GM10266 (cell line): ENCODE measurements around the gene FRA10AC1.
"Not testable (repeated sequence)": the region's sequence is repeated elsewhere in the genome, so short reads cannot be mapped to it uniquely, and the experiment has no call there.

Experiments used
- DNase-seq: peaks from one replicate; pipeline ENCODE4 v3.0.0; 2012; ENCODE audit errors: extremely low spot score
- TF ChIP-seq, protein P1 (sequence below): IDR thresholded peaks from 2 replicates; pipeline ENCODE4 v1.5.1; 2012; ENCODE audit warnings: mild to moderate bottlenecking, low read depth; ENCODE audit not compliant: control insufficient read depth, insufficient read depth; ENCODE audit errors: missing control alignments

Gene FRA10AC1

GRCh38 chr10:93703841-93704240, 1.4 kb upstream of the FRA10AC1 start:
- DNase-seq = no peak
- TF ChIP-seq, protein P1, sequence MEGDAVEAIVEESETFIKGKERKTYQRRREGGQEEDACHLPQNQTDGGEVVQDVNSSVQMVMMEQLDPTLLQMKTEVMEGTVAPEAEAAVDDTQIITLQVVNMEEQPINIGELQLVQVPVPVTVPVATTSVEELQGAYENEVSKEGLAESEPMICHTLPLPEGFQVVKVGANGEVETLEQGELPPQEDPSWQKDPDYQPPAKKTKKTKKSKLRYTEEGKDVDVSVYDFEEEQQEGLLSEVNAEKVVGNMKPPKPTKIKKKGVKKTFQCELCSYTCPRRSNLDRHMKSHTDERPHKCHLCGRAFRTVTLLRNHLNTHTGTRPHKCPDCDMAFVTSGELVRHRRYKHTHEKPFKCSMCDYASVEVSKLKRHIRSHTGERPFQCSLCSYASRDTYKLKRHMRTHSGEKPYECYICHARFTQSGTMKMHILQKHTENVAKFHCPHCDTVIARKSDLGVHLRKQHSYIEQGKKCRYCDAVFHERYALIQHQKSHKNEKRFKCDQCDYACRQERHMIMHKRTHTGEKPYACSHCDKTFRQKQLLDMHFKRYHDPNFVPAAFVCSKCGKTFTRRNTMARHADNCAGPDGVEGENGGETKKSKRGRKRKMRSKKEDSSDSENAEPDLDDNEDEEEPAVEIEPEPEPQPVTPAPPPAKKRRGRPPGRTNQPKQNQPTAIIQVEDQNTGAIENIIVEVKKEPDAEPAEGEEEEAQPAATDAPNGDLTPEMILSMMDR = no peak

GRCh38 chr10:93703066-93703465, 674 bp upstream of the FRA10AC1 start:
- DNase-seq = no peak
- TF ChIP-seq, protein P1 = no peak

DNA sequence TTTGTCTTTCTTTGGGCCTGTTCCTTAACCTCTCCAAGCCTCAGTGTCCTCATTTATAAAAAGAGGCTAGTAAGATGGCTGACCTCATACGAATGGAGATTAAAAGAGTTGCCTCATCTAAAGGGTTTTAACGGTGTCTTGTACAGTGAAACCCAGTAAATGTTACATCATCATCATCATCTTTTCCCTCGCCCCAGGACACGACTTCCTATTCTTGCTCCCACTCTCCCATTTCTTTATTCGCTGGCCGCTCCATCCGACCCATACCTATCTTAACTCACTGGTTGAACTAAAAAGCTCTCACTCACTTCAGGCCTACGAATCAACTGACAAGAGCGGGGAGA, 554 bp downstream of the FRA10AC1 start:
- TF ChIP-seq, protein P1 = no peak
- peak; percentile 25 for DNase-seq

DNA sequence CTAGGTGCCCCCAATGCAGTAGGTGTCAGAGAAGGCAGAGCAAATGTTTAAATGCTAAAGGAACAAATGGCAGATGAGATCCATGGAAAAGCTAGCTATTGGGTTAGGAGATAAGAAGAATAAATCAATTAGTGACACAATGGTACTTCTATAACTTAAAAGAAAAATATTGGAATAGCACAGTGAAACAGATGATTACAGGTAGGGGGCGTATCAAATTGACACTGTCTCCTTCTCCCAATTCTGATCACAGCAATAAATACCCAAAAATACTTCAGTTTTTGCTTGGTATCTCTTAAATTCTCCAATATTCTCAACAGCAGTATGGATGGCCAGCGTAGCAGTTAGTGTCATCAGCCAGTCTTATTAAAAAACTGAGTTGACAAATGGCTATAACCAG, 5.2 kb downstream of the FRA10AC1 start:
- DNase-seq = no peak
- TF ChIP-seq, protein P1 = no peak

GRCh38 chr10:93696582-93696981, 5.8 kb downstream of the FRA10AC1 start:
- not testable (repeated sequence) for DNase-seq

GRCh38 chr10:93695740-93696139, 6.7 kb downstream of the FRA10AC1 start:
- no peak for DNase-seq
- TF ChIP-seq, protein P1 = no peak

GRCh38 chr10:93687737-93688136, 14.7 kb downstream of the FRA10AC1 start:
- no peak for DNase-seq
- TF ChIP-seq, protein P1 = no peak

GRCh38 chr10:93680412-93681047, 21.9 kb downstream of the FRA10AC1 start:
- DNase-seq = no peak
- TF ChIP-seq, protein P1 = peak; percentile 34
